Measurements from ENCODE around the gene TBC1D10A. TPM values are rescaled to one million over a fixed set of nuclear protein-coding genes. Genes with fewer than 3 reads are reported as not detected.
A peak's percentile ranks its signal among the peaks of the same experiment; 100 is the strongest.

The TBC1D10A gene
- total RNA-seq, 4 donors from 2014 or later = 46.8 to 63.9 (median 52.1) TPM

GRCh38 chr22:30286813-30287647 lies 39.7 kb downstream of the TBC1D10A start:
- Histone ChIP-seq H3K36me3 (peaks cover 0 to 51% (median 0%) of the 10 kb centered on the region in 3 donors), H3K27ac (peak overlapping the region in 3 of 4 donors; percentile 25 to 94 (median 93)), H3K4me3 (no peak overlapping the region), H3K27me3 (no peaks in the 10 kb centered on the region), H3K9me3 (no peaks in the 10 kb centered on the region), H3K4me1 (peaks cover 7 to 53% (median 25%) of the 10 kb centered on the region in 4 donors)
- no peak for TF ChIP-seq POLR2A (IDR thresholded peaks at IDR 0.05)
- TF ChIP-seq, protein P1, sequence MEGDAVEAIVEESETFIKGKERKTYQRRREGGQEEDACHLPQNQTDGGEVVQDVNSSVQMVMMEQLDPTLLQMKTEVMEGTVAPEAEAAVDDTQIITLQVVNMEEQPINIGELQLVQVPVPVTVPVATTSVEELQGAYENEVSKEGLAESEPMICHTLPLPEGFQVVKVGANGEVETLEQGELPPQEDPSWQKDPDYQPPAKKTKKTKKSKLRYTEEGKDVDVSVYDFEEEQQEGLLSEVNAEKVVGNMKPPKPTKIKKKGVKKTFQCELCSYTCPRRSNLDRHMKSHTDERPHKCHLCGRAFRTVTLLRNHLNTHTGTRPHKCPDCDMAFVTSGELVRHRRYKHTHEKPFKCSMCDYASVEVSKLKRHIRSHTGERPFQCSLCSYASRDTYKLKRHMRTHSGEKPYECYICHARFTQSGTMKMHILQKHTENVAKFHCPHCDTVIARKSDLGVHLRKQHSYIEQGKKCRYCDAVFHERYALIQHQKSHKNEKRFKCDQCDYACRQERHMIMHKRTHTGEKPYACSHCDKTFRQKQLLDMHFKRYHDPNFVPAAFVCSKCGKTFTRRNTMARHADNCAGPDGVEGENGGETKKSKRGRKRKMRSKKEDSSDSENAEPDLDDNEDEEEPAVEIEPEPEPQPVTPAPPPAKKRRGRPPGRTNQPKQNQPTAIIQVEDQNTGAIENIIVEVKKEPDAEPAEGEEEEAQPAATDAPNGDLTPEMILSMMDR (IDR thresholded peaks at IDR 0.05) = peak; percentile 77 to 95 (median 91)
- DNase-seq (ENCODE audit: low spot score in 2 of 2) = peak in 1 of 2 donors; percentile 54
- WGBS, 2 donors = 43 to 59% methylated on average over 14 to 20 of the region's 31 CpGs

- Histone ChIP-seq H3K4me1 (peaks cover 3 to 46% (median 18%) of the 10 kb centered on the region in 4 donors), H3K27ac (no peak overlapping the region), H3K9me3 (no peaks in the 10 kb centered on the region), H3K27me3 (no peaks in the 10 kb centered on the region), H3K36me3 (peaks cover 0 to 49% (median 0%) of the 10 kb centered on the region in 3 donors), H3K4me3 (no peak overlapping the region)
- 73% methylated on average over 5 of the region's 5 CpGs for WGBS, 2 donors
- no peak for DNase-seq (ENCODE audit: low spot score in 2 of 2)
- TF ChIP-seq, protein P1 (IDR thresholded peaks at IDR 0.05) = no peak
Measured at GRCh38 chr22:30286331-30286730, 40.4 kb downstream of the TBC1D10A start.

DNA sequence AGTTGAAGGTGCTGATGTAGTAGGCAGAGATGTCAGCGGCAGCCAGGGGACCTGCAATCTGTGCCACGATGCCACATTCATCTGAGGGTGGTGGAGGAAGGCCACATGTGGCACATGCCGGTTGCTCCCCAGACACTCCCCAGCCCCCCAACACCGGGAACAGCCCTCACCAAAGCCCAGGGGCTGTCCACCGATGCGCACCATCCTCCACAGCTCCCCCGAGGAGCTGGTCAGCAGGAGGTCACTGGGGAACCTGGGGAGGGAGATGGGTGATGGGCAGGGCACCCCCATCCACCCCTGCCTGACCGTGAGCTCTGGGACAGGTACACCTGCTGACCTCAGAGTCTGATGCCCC lies 40.9 kb downstream of the TBC1D10A start:
- Histone ChIP-seq H3K36me3 (peaks cover 0 to 49% (median 0%) of the 10 kb centered on the region in 3 donors), H3K27ac (no peak overlapping the region), H3K9me3 (no peaks in the 10 kb centered on the region), H3K4me1 (peaks cover 0 to 41% (median 13%) of the 10 kb centered on the region in 4 donors), H3K27me3 (no peaks in the 10 kb centered on the region), H3K4me3 (no peak overlapping the region)
- no peak for DNase-seq (ENCODE audit: low spot score in 2 of 2)
- TF ChIP-seq, protein P1 (IDR thresholded peaks at IDR 0.05) = no peak
- TF ChIP-seq EP300 (IDR thresholded peaks at IDR 0.05) = no peak
- TF ChIP-seq POLR2A (IDR thresholded peaks at IDR 0.05) = no peak
- WGBS, 2 donors = 89% methylated on average over 4 of the region's 8 CpGs; no CpG with 5 or more reads in 1 of the 2 donors

DNA sequence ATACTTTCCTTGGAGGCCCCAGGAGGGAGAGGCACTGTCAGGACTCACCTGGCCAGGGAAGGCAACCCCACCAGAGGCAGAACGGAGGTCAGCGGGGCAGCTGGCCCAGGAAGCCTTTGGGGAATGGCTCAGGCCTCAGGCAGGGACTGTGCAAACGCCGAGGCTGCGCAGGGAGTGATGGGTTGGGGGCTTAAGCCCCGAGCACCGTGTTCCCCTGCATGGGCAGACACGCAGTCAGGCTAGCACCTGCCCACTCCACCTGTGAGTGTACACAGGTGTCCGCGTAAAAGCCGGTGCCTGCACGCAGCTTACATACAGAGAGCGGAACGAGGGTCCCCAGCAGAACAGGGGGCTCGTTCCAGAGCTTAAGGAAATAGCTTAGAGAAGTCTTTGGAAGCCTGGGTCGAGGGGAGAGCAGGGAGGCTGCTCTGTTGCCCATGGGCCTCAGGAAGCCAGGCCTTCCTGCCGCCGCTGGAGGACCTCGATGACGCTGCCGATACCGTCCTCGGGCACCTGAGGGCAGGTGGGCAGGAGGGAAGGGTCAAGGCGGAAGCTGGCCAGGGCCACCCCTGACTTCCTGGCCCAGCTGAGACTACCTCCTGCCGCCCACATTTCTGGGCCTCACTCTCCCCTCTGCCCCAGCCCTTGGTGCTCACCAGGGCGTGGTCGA lies 41.4 kb downstream of the TBC1D10A start:
- TF ChIP-seq POLR2A (IDR thresholded peaks at IDR 0.05) (no peak), EP300 (IDR thresholded peaks at IDR 0.05) (no peak)
- TF ChIP-seq, protein P1 (IDR thresholded peaks at IDR 0.05) = no peak
- Histone ChIP-seq H3K4me1 (peaks cover 0 to 36% (median 8%) of the 10 kb centered on the region in 4 donors), H3K27me3 (no peaks in the 10 kb centered on the region), H3K9me3 (no peaks in the 10 kb centered on the region), H3K27ac (no peak overlapping the region), H3K4me3 (no peak overlapping the region), H3K36me3 (peaks cover 0 to 49% (median 0%) of the 10 kb centered on the region in 3 donors)
- DNase-seq (ENCODE audit: low spot score in 2 of 2) = no peak
- 87 to 91% methylated on average over 26 of the region's 27 CpGs for WGBS, 2 donors

- WGBS, 2 donors = 82 to 84% methylated on average over 4 of the region's 4 CpGs
Measured at GRCh38 chr22:30284666-30285065, 42.1 kb downstream of the TBC1D10A start.

More at GRCh38 chr22:30284666-30285065, 42.1 kb downstream of the TBC1D10A start:
- Histone ChIP-seq H3K27me3 (no peaks in the 10 kb centered on the region), H3K27ac (no peak overlapping the region), H3K4me3 (no peak overlapping the region), H3K4me1 (peaks cover 0 to 35% (median 2%) of the 10 kb centered on the region in 4 donors), H3K36me3 (peaks cover 0 to 49% (median 0%) of the 10 kb centered on the region in 3 donors), H3K9me3 (no peaks in the 10 kb centered on the region)
- no peak for DNase-seq (ENCODE audit: low spot score in 2 of 2)
- TF ChIP-seq, protein P1 (IDR thresholded peaks at IDR 0.05) = no peak
- TF ChIP-seq EP300 (IDR thresholded peaks at IDR 0.05) (no peak), POLR2A (IDR thresholded peaks at IDR 0.05) (no peak)

Data from tibial nerve (tissue), 4 donors.